K562 (cell line): ENCODE results near the gene FUT8. TPM values are rescaled to one million over a fixed set of nuclear protein-coding genes. Genes with fewer than 3 reads are reported as not detected.

Experiments used
- ATAC-seq: fragments of 200-7000 bp; cut with Tn5 transposase; 3 replicates; pipeline ENCODE4 v1.9.1; 2020; ENCODE audit warnings: moderate library complexity
- BruUV-seq: library from RNA; stranded (reverse); fragments of 400-500 nt; replicated peaks from 2 replicates; lab custom pipeline; 2021; lab: Mats Ljungman, UMichigan
- CTCF ChIA-PET: fragments of 300-600 bp; formaldehyde crosslinking; extraction: SDS; loops from one replicate; lab custom pipeline; 2021; ENCODE audit warnings: low intra/inter-chr PET ratio; lab: Yijun Ruan, JAX
- POLR2A ChIA-PET: fragments of 300-600, 350-650 bp; sonication (Branson Sonifier 250); formaldehyde crosslinking; extraction: SDS; loops from one replicate; lab custom pipeline; 2021; ENCODE audit warnings: antibody characterized with exemption, inconsistent platforms; lab: Yijun Ruan, JAX
- DNase-seq, 4 experiments: peaks; one replicate each; pipeline versions ENCODE4 v3.0.0 to v3.0.0-alpha.2; 2011 to 2018; ENCODE audit warnings: low spot score in 3 of 4, mixed read lengths in 3 of 4; ENCODE audit errors: extremely low read depth in 1 of 4
- FAIRE-seq: peaks from 2 replicates; lab custom pipeline; 2011; peaks lifted over from hg19 to GRCh38; lab: Jason Lieb, UNC
- H2AFZ ChIP-seq: 2 replicates; pipeline ENCODE4 v1.6.0; 2011; ENCODE audit warnings: low read depth, low read length, control low read depth, inconsistent platforms
- H3K27ac ChIP-seq: fragments of 200-600 bp; 3 replicates; pipeline ENCODE4 v1.8.0; 2011; ENCODE audit warnings: low read depth, mild to moderate bottlenecking, control low read depth, inconsistent platforms, low read length, moderate library complexity, mixed read lengths; ENCODE audit errors: extremely low read depth
- H3K27me3 ChIP-seq, 2 experiments: fragments of 300-600 bp in 1 of 2; 2 replicates in 1 of 2; 3 replicates in 1 of 2; pipeline versions ENCODE4 v1.6.0 to v1.8.0; 2011; ENCODE audit warnings: inconsistent platforms in 2 of 2, low read length in 2 of 2, mild to moderate bottlenecking in 1 of 2, mixed read lengths in 1 of 2, moderate library complexity in 1 of 2; ENCODE audit not compliant: control insufficient read depth in 2 of 2, insufficient read depth in 2 of 2
- H3K36me3 ChIP-seq: fragments of 300-600 bp; 3 replicates; pipeline ENCODE4 v1.8.0; 2011; ENCODE audit warnings: mild to moderate bottlenecking, low read length, inconsistent platforms; ENCODE audit not compliant: control insufficient read depth, insufficient read depth
- H3K4me1 ChIP-seq, 2 experiments: fragments of 200-600 bp in 1 of 2; replicated peaks in 1 of 2; 2 replicates in 1 of 2; 3 replicates in 1 of 2; pipeline versions ENCODE4 v1.5.1 to v1.8.0; 2011; ENCODE audit warnings: inconsistent platforms in 2 of 2, low read length in 2 of 2, mild to moderate bottlenecking in 1 of 2, mixed read lengths in 1 of 2, moderate library complexity in 1 of 2; ENCODE audit not compliant: control insufficient read depth in 2 of 2, insufficient read depth in 2 of 2
- H3K4me2 ChIP-seq: 2 replicates; pipeline ENCODE4 v1.6.1; 2011; ENCODE audit warnings: low read length, control low read depth, inconsistent platforms, mixed read lengths; ENCODE audit not compliant: insufficient read depth
- H3K4me3 ChIP-seq: fragments of 200-600 bp; sonication (generic), shearing (Covaris generic); 2 replicates; pipeline ENCODE4 v1.5.1; 2016; ENCODE audit warnings: control low read depth, inconsistent platforms
- H3K79me2 ChIP-seq: fragments of 200-600 bp; 3 replicates; pipeline ENCODE4 v1.8.0; 2011; ENCODE audit warnings: low read length, inconsistent platforms; ENCODE audit not compliant: control insufficient read depth, insufficient read depth
- H3K9ac ChIP-seq, 2 experiments: 2 replicates each; pipeline versions ENCODE4 v1.6.0 to v1.6.1; 2011; ENCODE audit warnings: low read depth in 2 of 2, low read length in 2 of 2, control low read depth in 1 of 2, inconsistent platforms in 1 of 2, mild to moderate bottlenecking in 1 of 2, mixed read lengths in 1 of 2; ENCODE audit not compliant: insufficient read depth in 1 of 2
- H3K9me1 ChIP-seq: one replicate; pipeline ENCODE4 v1.6.0; 2011; ENCODE audit warnings: inconsistent platforms, mild to moderate bottlenecking, low read length, moderate library complexity; ENCODE audit not compliant: control insufficient read depth, insufficient read depth
- H3K9me3 ChIP-seq: replicated peaks from 2 replicates; pipeline ENCODE4 v1.5.1; 2011; ENCODE audit warnings: low read depth, low read length, inconsistent platforms; ENCODE audit not compliant: control insufficient read depth, insufficient read depth
- H4K20me1 ChIP-seq: replicated peaks from 2 replicates; pipeline ENCODE4 v1.6.1; 2011; ENCODE audit warnings: low read length, inconsistent platforms, mixed read lengths; ENCODE audit not compliant: control insufficient read depth, insufficient read depth
- BDP1 ChIP-seq: IDR thresholded peaks from 3 replicates; pipeline ENCODE4 v1.6.1; 2011; ENCODE audit not compliant: insufficient read length, insufficient read depth
- ETV5 ChIP-seq: sonication (generic); formaldehyde crosslinking; IDR thresholded peaks from 2 replicates; pipeline ENCODE4 v1.4.0; 2020; ENCODE audit warnings: low read depth, mild to moderate bottlenecking, missing genetic modification reagents
- JUND ChIP-seq, 2 experiments: IDR thresholded peaks; 2 replicates in 1 of 2; 3 replicates in 1 of 2; pipeline ENCODE4 v1.6.1; 2011; ENCODE audit warnings: borderline replicate concordance in 2 of 2, low read depth in 2 of 2, low read length in 2 of 2, improper control_type of control experiment in 1 of 2, missing biosample characterization in 1 of 2, missing genetic modification characterization in 1 of 2, missing genetic modification reagents in 1 of 2
- KDM5B ChIP-seq: fragments of 200-600 bp; sonication (generic); IDR thresholded peaks from 2 replicates; pipeline ENCODE4 v1.6.1; 2012; ENCODE audit warnings: low read depth, mild to moderate bottlenecking, moderate library complexity, low read length, control low read depth, inconsistent platforms; ENCODE audit not compliant: insufficient replicate concordance
- ZNF282 ChIP-seq: sonication (generic); formaldehyde crosslinking; IDR thresholded peaks from 2 replicates; pipeline ENCODE4 v1.8.1; 2023; ENCODE audit warnings: missing genetic modification reagents
- WGBS: fragments of 100-300 bp; shearing (Covaris generic); methylation state at CpG from one replicate; pipeline ENCODE4 v1.1.6; 2016; ENCODE audit warnings: low coverage, mixed read lengths; ENCODE audit not compliant: insufficient coverage; ENCODE audit errors: missing lambda C conversion rate; 5-methylcytosine and 5-hydroxymethylcytosine counted together
- in situ Hi-C: fragments of 300-500 bp; cut with MboI; formaldehyde crosslinking; loops from 4 replicates; pipeline ENCODE4 v1.15.0; 2018; ENCODE audit warnings: inconsistent platforms, mixed read lengths
- intact Hi-C: fragments of 100-400 bp; cut with micrococcal nuclease; formaldehyde crosslinking; loops from 2 replicates; pipeline ENCODE4 v1.14.2; 2022
- polyA plus RNA-seq, 8 experiments: library from polyadenylated mRNA; depleted of rRNA in 4 of 8; stranded (reverse) in 5 of 8; unstranded in 3 of 8; fragments of >200 nt; fragmentation: Nextera tagmentation in 2 of 8; fragmentation: Illumina TruSeq in 1 of 8; extraction: Ambion mirVana in 2 of 8; extraction: Trizol in 1 of 8; gene quantifications; 2 replicates each; pipeline versions ENCODE4 v1.2.1 to v1.2.3, GENCODE V29; 2011 to 2014; ENCODE audit warnings: inconsistent platforms in 1 of 8, missing spikeins in 1 of 8
- total RNA-seq, 7 experiments: library from RNA; depleted of rRNA in 6 of 7; stranded (reverse); fragments of >200 nt in 6 of 7; fragmentation: Illumina TruSeq in 2 of 7; extraction: Trizol in 2 of 7; gene quantifications; 2 replicates each; pipeline versions ENCODE4 v1.2.1 to v1.2.3, GENCODE V29; 2011 to 2021; ENCODE audit warnings: low replicate concordance in 1 of 7
- TF ChIP-seq, protein P1 (sequence below): fragments of 450-650 bp; IDR thresholded peaks from 2 replicates; pipeline ENCODE4 v1.6.1; 2018; ENCODE audit not compliant: partially characterized antibody

FUT8 gene
- total and polyA plus RNA-seq, 9 of the 15 experiments (the other 6 are each of a cell fraction or from before 2014, with no cell fraction given): 4.1 to 15.2 (median 7.8) TPM

- BruUV-seq: no TSS peak
- ATAC-seq (no peak), DNase-seq (no peak), FAIRE-seq (no peak)
- intact Hi-C loops (no loop called here), in situ Hi-C loops (no loop called here)
- Histone ChIP-seq H3K4me1 (peaks cover 0 to 2% of the 10 kb centered on the region in 2 experiments; a peak in 1 of 5 replicates), H3K9me3 (no peaks in the 10 kb centered on the region), H2AFZ (peak overlapping the region; percentile 40; the same call in 1 of the 2 replicates), H4K20me1 (no peaks in the 10 kb centered on the region), H3K27me3 (no peaks in the 10 kb centered on the region), H3K4me2 (no peak overlapping the region), H3K9me1 (no peaks in the 10 kb centered on the region), H3K79me2 (no peaks in the 10 kb centered on the region), H3K27ac (no peak overlapping the region; the same call in 2 of the 3 replicates), H3K9ac (no peak overlapping the region), H3K4me3 (no peak overlapping the region), H3K36me3 (no peaks in the 10 kb centered on the region)
- WGBS: 70% methylated on average over 2 of the region's 2 CpGs
- ChIA-PET CTCF (no interaction called here), POLR2A (no interaction called here)
- TF ChIP-seq, protein P1, sequence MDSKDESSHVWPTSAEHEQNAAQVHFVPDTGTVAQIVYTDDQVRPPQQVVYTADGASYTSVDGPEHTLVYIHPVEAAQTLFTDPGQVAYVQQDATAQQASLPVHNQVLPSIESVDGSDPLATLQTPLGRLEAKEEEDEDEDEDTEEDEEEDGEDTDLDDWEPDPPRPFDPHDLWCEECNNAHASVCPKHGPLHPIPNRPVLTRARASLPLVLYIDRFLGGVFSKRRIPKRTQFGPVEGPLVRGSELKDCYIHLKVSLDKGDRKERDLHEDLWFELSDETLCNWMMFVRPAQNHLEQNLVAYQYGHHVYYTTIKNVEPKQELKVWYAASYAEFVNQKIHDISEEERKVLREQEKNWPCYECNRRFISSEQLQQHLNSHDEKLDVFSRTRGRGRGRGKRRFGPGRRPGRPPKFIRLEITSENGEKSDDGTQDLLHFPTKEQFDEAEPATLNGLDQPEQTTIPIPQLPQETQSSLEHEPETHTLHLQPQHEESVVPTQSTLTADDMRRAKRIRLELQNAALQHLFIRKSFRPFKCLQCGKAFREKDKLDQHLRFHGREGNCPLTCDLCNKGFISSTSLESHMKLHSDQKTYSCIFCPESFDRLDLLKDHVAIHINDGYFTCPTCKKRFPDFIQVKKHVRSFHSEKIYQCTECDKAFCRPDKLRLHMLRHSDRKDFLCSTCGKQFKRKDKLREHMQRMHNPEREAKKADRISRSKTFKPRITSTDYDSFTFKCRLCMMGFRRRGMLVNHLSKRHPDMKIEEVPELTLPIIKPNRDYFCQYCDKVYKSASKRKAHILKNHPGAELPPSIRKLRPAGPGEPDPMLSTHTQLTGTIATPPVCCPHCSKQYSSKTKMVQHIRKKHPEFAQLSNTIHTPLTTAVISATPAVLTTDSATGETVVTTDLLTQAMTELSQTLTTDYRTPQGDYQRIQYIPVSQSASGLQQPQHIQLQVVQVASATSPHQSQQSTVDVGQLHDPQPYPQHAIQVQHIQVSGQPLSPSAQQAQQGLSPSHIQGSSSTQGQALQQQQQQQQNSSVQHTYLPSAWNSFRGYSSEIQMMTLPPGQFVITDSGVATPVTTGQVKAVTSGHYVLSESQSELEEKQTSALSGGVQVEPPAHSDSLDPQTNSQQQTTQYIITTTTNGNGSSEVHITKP: no peak
- TF ChIP-seq JUND (IDR thresholded peaks at IDR 0.05; ENCODE audit: borderline replicate concordance, low read depth, low read length) (no peak), JUND (tag; IDR thresholded peaks at IDR 0.05; ENCODE audit: borderline replicate concordance, low read depth, low read length) (no peak), ETV5 (no peak), BDP1 (no peak), ZNF282 (CRISPR knock-in tag) (no peak), KDM5B (no peak)
Measured at GRCh38 chr14:65461730-65462129, 49.2 kb downstream of the FUT8 start.
